Uterus (tissue), 4 donors: ENCODE results near the gene RNPS1. TPM values are rescaled to one million over a fixed set of nuclear protein-coding genes. Genes with fewer than 3 reads are reported as not detected.

Experiments used
- DNase-seq, 2 donors: peaks; one replicate each; pipeline ENCODE4 v3.0.0-alpha.2; 2019 to 2020
- H3K27ac ChIP-seq, 2 donors: fragments of 200-600 bp; sonication (generic); 1 replicate in 1 of 2; 2 replicates in 1 of 2; pipeline ENCODE4 v1.5.1; 2016 to 2018
- H3K27me3 ChIP-seq, 2 donors: fragments of 200-600 bp; sonication (generic); one replicate each; pipeline ENCODE4 v1.5.1; 2018 to 2019; ENCODE audit warnings: control low read depth in 1 of 2
- H3K36me3 ChIP-seq, 2 donors: fragments of 200-600 bp; sonication (generic); one replicate each; pipeline ENCODE4 v1.5.1; 2019; ENCODE audit warnings: control low read depth in 1 of 2
- H3K4me1 ChIP-seq, 2 donors: fragments of 200-600 bp; sonication (generic); one replicate each; pipeline ENCODE4 v1.5.1; 2018 to 2019; ENCODE audit warnings: control low read depth in 1 of 2
- H3K4me3 ChIP-seq, 2 donors: fragments of 200-600 bp; sonication (generic); 1 replicate in 1 of 2; 2 replicates in 1 of 2; pipeline ENCODE4 v1.5.1; 2018 to 2019; ENCODE audit warnings: mild to moderate bottlenecking in 1 of 2
- H3K9me3 ChIP-seq, 2 donors: fragments of 200-600 bp; sonication (generic); one replicate each; pipeline ENCODE4 v1.5.1; 2019; ENCODE audit warnings: control low read depth in 1 of 2
- POLR2A ChIP-seq, 2 donors: fragments of 450-650 bp; IDR thresholded peaks; one replicate each; pipeline ENCODE4 v1.6.1; 2016; ENCODE audit warnings: antibody characterized with exemption in 2 of 2, mild to moderate bottlenecking in 1 of 2, moderate library complexity in 1 of 2
- intact Hi-C: fragments of 100-400 bp; cut with DNase I; formaldehyde crosslinking; loops from one replicate; pipeline ENCODE4 v1.15.1; 2023; ENCODE audit warnings: low total_unique reads
- total RNA-seq, 4 donors: library from RNA; depleted of rRNA in 3 of 4; stranded (reverse); fragments of >200 nt in 3 of 4; gene quantifications; one replicate each; pipeline versions ENCODE4 v1.1.0 to v1.2.4, GENCODE V29; 2014 to 2023
- TF ChIP-seq, protein P1 (sequence below), 4 experiments: fragments of 200-600 bp in 2 of 4; fragments of 450-650 bp in 2 of 4; sonication (generic) in 2 of 4; IDR thresholded peaks; one replicate each; pipeline ENCODE4 v1.5.1; 2016 to 2019; ENCODE audit warnings: antibody characterized with exemption in 4 of 4, mild to moderate bottlenecking in 2 of 4, moderate library complexity in 1 of 4
- donor health status: DM: yes; HTN: yes; CAD: no.

RNPS1 gene
- total RNA-seq, 4 donors from 2014 or later, result 36.1 to 175 (median 85.5) TPM

DNA sequence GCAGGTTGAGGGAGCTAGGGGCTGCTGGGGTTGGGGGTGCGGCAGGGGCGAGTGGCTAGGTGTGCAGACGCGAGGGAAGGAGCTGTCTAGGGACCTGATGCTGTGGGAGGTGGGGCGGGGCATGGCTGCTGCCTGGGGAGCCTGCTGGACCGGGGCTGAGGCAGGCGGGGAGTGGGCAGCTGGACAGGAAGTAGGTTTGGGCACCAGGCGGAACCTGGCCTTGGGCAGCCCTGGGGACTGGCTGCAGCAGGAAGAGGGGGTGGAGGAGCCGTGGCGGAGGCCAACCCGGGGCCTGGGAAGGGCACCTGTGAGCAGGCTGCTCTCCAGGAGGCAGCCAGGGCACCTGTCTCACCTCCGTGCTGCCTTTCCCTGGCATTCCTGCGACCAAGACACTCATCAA is 37.5 kb downstream of the RNPS1 start:
- TF ChIP-seq, protein P1, sequence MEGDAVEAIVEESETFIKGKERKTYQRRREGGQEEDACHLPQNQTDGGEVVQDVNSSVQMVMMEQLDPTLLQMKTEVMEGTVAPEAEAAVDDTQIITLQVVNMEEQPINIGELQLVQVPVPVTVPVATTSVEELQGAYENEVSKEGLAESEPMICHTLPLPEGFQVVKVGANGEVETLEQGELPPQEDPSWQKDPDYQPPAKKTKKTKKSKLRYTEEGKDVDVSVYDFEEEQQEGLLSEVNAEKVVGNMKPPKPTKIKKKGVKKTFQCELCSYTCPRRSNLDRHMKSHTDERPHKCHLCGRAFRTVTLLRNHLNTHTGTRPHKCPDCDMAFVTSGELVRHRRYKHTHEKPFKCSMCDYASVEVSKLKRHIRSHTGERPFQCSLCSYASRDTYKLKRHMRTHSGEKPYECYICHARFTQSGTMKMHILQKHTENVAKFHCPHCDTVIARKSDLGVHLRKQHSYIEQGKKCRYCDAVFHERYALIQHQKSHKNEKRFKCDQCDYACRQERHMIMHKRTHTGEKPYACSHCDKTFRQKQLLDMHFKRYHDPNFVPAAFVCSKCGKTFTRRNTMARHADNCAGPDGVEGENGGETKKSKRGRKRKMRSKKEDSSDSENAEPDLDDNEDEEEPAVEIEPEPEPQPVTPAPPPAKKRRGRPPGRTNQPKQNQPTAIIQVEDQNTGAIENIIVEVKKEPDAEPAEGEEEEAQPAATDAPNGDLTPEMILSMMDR (IDR thresholded peaks at IDR 0.05), result no peak
- TF ChIP-seq POLR2A (IDR thresholded peaks at IDR 0.05), result no peak
- intact Hi-C loops, result no loop called here
- Histone ChIP-seq H3K27me3 (no peaks in the 10 kb centered on the region), H3K9me3 (no peaks in the 10 kb centered on the region), H3K4me1 (no peaks in the 10 kb centered on the region), H3K4me3 (no peak overlapping the region), H3K27ac (no peak overlapping the region), H3K36me3 (no peaks in the 10 kb centered on the region)
- DNase-seq, result no peak

DNA sequence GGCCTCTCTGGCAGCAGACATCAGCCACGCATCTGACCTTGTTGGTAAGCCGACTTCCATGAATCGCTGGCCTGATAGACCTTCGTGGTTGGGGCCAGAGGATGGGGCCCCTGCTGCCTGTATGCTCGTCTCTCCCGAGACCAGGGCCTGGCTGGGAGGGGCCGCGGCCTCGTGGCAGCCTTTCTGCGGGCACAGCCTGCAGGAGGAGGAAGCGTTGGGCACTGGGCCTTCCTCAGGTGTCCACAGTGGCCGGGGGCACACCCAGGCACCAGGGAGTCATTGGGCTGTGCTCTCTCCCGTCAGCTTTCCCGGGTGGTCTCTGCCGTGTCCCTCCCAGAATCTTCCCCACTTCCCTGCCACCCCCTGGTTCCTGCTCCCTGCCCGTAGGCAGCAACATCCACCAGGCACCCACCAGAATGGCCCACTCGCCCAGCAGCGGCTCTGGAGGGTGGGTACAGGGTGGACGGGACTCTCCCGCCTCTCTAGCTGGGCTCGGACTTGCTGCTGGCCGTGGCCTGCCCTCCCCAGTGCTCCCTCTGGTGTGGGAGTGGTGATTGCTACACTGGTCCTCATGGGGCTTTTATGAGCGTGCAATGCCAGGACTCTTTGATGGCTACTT is 38.2 kb downstream of the RNPS1 start:
- Histone ChIP-seq H3K36me3 (no peaks in the 10 kb centered on the region), H3K9me3 (no peaks in the 10 kb centered on the region), H3K4me3 (no peak overlapping the region), H3K27me3 (no peaks in the 10 kb centered on the region), H3K27ac (no peak overlapping the region), H3K4me1 (peaks cover 0 to 6% of the 10 kb centered on the region in 2 donors)
- no peak for DNase-seq
- TF ChIP-seq POLR2A (IDR thresholded peaks at IDR 0.05), result no peak
- TF ChIP-seq, protein P1 (IDR thresholded peaks at IDR 0.05), result no peak
- intact Hi-C loops, result no loop called here

DNA sequence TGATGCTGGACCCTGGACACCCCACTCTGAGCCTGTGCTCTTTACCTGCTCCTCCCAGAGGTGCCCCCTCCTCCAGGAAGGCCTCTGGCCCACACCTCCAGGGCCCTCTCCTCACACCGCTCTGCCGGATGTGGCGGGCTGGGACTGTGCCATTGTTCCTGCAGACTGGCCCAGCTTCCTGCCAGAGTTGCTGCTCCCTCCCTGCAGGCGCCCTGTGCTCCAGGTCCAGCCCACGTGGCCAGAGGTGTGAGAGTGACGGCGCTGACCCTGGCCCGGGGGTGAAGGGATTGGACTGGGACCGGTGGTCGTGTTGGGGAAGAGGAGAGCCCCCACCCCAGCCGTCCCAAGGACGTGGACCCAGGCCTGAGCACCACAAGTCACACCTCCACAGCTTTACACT is 38.8 kb downstream of the RNPS1 start:
- Histone ChIP-seq H3K9me3 (no peaks in the 10 kb centered on the region), H3K27ac (no peak overlapping the region), H3K4me3 (no peak overlapping the region), H3K27me3 (no peaks in the 10 kb centered on the region), H3K36me3 (no peaks in the 10 kb centered on the region), H3K4me1 (peaks cover 0 to 12% of the 10 kb centered on the region in 2 donors)
- DNase-seq, result no peak
- TF ChIP-seq, protein P1 (IDR thresholded peaks at IDR 0.05), result no peak
- TF ChIP-seq POLR2A (IDR thresholded peaks at IDR 0.05), result no peak
- intact Hi-C loops, result no loop called here

DNA sequence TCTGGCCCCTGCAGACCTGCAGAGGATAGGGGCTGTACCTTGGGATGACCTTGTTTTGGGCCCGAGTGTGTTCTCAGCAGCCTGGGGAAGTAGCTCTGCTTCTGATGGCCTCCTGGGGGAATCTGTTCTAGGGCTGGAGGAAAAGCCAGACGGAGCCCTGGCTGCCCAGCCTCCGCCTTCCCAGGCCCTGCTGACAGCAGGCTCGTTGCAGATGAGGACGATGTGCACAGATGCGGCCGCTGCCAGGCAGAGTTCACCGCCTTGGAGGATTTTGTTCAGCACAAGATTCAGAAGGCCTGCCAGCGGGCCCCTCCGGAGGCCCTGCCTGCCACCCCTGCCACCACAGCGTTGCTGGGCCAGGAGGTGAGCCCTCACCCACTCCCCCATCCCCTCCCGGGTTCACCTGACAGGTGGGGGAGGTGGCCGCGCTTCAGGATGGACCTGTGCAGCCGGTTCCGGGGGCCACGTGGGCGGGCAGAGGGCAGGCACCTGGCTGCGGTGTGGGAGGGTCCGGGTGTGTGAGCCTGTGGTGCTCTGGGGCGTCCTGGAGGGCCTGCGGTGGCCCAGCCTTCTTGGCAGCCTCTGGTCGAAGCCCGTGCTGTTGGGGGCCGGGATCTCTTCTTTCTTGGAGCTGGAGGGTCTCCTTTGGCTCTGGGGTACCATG is 39.6 kb downstream of the RNPS1 start:
- no peak for DNase-seq
- no peak overlapping the region for H3K27ac ChIP-seq
- intact Hi-C loops, result no loop called here
- no peaks in the 10 kb centered on the region for H3K9me3 ChIP-seq
- peaks cover 0 to 13% of the 10 kb centered on the region in 2 donors for H3K4me1 ChIP-seq
- no peaks in the 10 kb centered on the region for H3K36me3 ChIP-seq
- H3K27me3 ChIP-seq, result no peaks in the 10 kb centered on the region
- no peak for TF ChIP-seq POLR2A (IDR thresholded peaks at IDR 0.05)
- TF ChIP-seq, protein P1 (IDR thresholded peaks at IDR 0.05), result no peak
- H3K4me3 ChIP-seq, result no peak overlapping the region

DNA sequence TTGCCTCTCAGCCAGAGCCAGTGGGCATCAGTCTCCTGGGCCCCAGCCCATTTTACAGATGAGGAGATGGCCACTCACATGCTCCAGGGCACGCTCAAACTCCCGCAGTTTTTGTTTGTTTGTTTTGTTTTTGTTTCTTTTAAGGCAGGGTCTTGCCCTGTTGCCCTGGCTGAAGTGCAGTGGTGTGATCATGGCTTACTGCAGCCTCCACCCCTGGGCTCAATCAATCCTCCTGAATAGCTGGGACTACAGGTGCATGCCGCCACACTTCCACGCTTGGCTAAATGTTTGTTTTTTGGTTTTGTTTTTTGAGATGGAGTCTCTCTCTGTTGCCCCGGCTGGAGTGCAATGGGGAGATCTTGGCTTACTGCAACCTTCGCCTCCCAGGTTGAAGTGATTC is 41.0 kb downstream of the RNPS1 start:
- Histone ChIP-seq H3K4me1 (peaks cover 0 to 13% of the 10 kb centered on the region in 2 donors), H3K36me3 (no peaks in the 10 kb centered on the region), H3K9me3 (no peaks in the 10 kb centered on the region), H3K27ac (no peak overlapping the region), H3K4me3 (no peak overlapping the region), H3K27me3 (no peaks in the 10 kb centered on the region)
- no peak for DNase-seq
- TF ChIP-seq POLR2A (IDR thresholded peaks at IDR 0.05), result no peak
- TF ChIP-seq, protein P1 (IDR thresholded peaks at IDR 0.05), result no peak
- intact Hi-C loops, result no loop called here
